PFSK-1 (cell line): Measurements from ENCODE around the gene TAF1C.

Experiments used
- POLR2AphosphoS5 ChIP-seq: IDR thresholded peaks from 2 replicates; pipeline ENCODE4 v1.6.1; 2012; ENCODE audit warnings: low read depth, mild to moderate bottlenecking, control low read depth, low read length, moderate library complexity
- REST ChIP-seq, 2 experiments: IDR thresholded peaks; 2 replicates each; pipeline versions ENCODE4 v1.6.1 to v1.8.0; 2011 to 2012; ENCODE audit warnings: low read depth in 2 of 2, low read length in 2 of 2, control low read depth in 1 of 2, inconsistent platforms in 1 of 2, mild to moderate bottlenecking in 1 of 2, moderate library complexity in 1 of 2; ENCODE audit not compliant: insufficient read depth in 1 of 2

DNA sequence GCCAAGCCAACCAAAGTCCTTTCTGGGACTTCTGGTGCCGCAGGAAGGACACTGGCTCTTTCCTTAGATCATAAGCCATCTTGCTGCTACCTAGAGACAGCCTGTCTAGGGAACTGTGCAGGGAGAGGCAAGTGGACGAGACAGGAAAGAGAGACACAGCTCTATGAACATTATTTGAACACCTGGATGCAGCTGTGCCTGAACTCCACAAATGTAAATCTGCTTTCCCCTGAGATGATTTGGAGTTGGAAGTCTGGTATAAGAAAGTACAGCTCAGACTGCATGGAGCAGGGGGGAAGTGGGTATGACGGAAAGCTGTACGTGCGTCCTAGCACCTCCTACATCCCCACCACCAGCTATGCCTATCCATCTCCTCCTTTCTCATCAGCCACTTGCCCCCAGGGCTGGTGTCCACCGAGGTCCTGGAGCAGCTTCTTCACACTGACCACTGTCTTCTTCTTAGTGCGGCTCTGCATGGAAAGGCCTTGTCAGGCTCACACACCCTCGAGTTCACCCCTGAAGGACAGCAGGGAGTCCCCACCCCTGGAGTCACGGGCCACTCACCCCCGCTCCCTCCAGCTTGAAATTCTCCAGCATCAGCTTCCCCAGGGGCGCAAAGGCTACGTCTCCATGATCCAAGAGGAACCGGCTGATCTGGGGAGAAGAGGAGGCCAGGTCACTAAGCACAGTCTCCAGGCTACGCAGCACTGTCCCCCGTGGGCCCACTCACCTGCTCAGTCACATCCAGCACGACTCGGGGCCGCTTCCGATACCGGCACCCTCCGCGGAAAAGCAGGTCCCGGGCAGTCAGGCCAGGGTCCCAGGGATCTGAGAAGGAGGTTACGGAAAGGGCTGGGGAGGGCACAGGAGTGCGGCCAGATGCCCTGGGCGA lies 3.9 kb downstream of the TAF1C start:
- TF ChIP-seq REST (IDR thresholded peaks at IDR 0.05; ENCODE audit: insufficient read depth in 1 of 2, low read depth in 2 of 2, low read length in 2 of 2) (no peak), POLR2AphosphoS5 (no peak)
